Lower leg skin (tissue), 3 donors: ENCODE measurements around the gene ASH1L.

Experiments used
- CTCF ChIP-seq, 3 donors: fragments of 450-650 bp; IDR thresholded peaks; one replicate each; pipeline ENCODE4 v1.5.1; 2016; ENCODE audit warnings: antibody characterized with exemption in 3 of 3, mild to moderate bottlenecking in 3 of 3, moderate library complexity in 2 of 3
- POLR2A ChIP-seq, 2 donors: fragments of 450-650 bp; IDR thresholded peaks; one replicate each; pipeline ENCODE4 v1.6.1; 2016 to 2017; ENCODE audit warnings: antibody characterized with exemption in 2 of 2, mild to moderate bottlenecking in 1 of 2, moderate library complexity in 1 of 2

- TF ChIP-seq CTCF (IDR thresholded peaks at IDR 0.05) (no peak), POLR2A (IDR thresholded peaks at IDR 0.05) (no peak)
These were observed 47.9 kb downstream of the ASH1L start for GRCh38 chr1:155514582-155515187.
